ENCODE results near the gene TEX261. TPM values are rescaled to one million over a fixed set of nuclear protein-coding genes. Genes with fewer than 3 reads are reported as not detected.

Gene TEX261
- total and polyA plus RNA-seq, 2 experiments from 2014 or later, result 5.7 to 17.5 TPM

DNA sequence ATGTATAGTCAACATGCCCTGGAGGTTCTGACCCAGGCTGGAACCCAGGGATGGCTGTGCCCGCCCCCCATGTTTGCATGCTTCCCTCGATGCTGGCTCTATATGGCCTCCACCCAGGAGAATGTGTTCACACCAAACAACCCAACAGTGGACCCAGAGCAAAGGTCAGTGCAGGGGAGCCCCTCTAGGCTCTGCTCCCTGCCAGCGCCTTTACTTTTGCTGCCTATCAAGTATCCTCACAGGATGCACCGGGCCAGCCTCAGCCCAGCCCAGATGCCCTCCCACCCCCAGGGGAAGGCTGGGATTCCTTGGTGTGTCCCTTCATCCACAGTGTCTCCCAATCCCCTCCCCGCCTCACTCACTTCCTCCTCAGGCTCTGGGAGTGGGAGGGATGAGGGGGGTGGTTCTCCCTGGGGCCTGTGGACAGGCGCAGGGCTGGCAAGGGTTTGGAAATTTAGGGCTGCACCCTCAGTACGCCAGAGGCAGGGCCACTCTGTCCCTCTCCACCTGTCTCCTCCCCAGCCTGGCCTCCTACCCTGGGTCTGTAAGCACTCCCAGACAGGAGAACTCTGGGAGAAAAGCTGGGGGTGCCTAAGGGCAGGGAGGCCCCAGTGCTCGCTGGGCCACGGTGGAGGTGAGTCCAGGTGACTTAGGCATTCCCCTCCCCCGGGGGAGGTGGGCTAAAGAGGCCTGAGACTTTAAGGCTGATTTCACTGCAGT, 56.6 kb downstream of the TEX261 start (continued):
- TF ChIP-seq ZNF462 (CRISPR knock-in tag; IDR thresholded peaks at IDR 0.05), result no peak
- TF ChIP-seq CREB1 (CRISPR knock-in tag; IDR thresholded peaks at IDR 0.05; ENCODE audit: low read depth), result no peak
- no peak for TF ChIP-seq ZNF114 (CRISPR knock-in tag; IDR thresholded peaks at IDR 0.05)
- TF ChIP-seq EZH2phosphoT487 (IDR thresholded peaks at IDR 0.05; ENCODE audit: unreplicated experiment), result no peak
- TF ChIP-seq NANOG (IDR thresholded peaks at IDR 0.05; ENCODE audit: borderline replicate concordance), result no peak
- no peak for TF ChIP-seq ZNF331 (CRISPR knock-in tag; IDR thresholded peaks at IDR 0.05; ENCODE audit: low read depth)
- TF ChIP-seq JUNB (IDR thresholded peaks at IDR 0.05; ENCODE audit: unreplicated experiment), result no peak
- TF ChIP-seq EZH2 (IDR thresholded peaks at IDR 0.05; ENCODE audit: low read depth, unreplicated experiment), result no peak

Measured in GM23338 (cell line).